ENCODE measurements around the gene STX4.

- TF ChIP-seq, protein P1, sequence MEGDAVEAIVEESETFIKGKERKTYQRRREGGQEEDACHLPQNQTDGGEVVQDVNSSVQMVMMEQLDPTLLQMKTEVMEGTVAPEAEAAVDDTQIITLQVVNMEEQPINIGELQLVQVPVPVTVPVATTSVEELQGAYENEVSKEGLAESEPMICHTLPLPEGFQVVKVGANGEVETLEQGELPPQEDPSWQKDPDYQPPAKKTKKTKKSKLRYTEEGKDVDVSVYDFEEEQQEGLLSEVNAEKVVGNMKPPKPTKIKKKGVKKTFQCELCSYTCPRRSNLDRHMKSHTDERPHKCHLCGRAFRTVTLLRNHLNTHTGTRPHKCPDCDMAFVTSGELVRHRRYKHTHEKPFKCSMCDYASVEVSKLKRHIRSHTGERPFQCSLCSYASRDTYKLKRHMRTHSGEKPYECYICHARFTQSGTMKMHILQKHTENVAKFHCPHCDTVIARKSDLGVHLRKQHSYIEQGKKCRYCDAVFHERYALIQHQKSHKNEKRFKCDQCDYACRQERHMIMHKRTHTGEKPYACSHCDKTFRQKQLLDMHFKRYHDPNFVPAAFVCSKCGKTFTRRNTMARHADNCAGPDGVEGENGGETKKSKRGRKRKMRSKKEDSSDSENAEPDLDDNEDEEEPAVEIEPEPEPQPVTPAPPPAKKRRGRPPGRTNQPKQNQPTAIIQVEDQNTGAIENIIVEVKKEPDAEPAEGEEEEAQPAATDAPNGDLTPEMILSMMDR (conservative IDR thresholded peaks at IDR 0.05), result no peak
- TF ChIP-seq ZFX (IDR thresholded peaks at IDR 0.05), result no peak
Measured at GRCh38 chr16:31072540-31073141, 39.3 kb downstream of the STX4 start.
